K562 (cell line): ENCODE results near the gene SEC11A. TPM values are rescaled to one million over a fixed set of nuclear protein-coding genes. Genes with fewer than 3 reads are reported as not detected.

Source experiments
- BRF1 ChIP-seq: IDR thresholded peaks from 3 replicates; pipeline ENCODE4 v1.6.1; 2011; ENCODE audit warnings: borderline replicate concordance, mild to moderate bottlenecking; ENCODE audit not compliant: insufficient read length; ENCODE audit errors: extremely low read depth
- CBFA2T2 ChIP-seq: fragments of 450-650 bp; conservative IDR thresholded peaks from 2 replicates; pipeline ENCODE4 v1.6.1; 2017; ENCODE audit warnings: mild to moderate bottlenecking
- CEBPG ChIP-seq, 3 experiments: fragments of 200-800 bp in 1 of 3; sonication (Bioruptor generic) in 1 of 3; sonication (generic) in 1 of 3; formaldehyde crosslinking in 1 of 3; IDR thresholded peaks in 2 of 3; conservative IDR thresholded peaks in 1 of 3; 2 replicates each; pipeline versions ENCODE4 v1.6.1 to v1.8.0; 2016 to 2022; ENCODE audit warnings: missing compliant biosample characterization in 2 of 3, missing genetic modification characterization in 2 of 3, mild to moderate bottlenecking in 1 of 3, missing genetic modification reagents in 1 of 3
- GABPA ChIP-seq: fragments of 200-800 bp; sonication (Bioruptor generic); conservative IDR thresholded peaks from 2 replicates; pipeline ENCODE4 v1.6.1; 2016; ENCODE audit warnings: low read depth, missing genetic modification characterization, missing compliant biosample characterization
- HDAC3 ChIP-seq: fragments of 450-650 bp; IDR thresholded peaks from 2 replicates; pipeline ENCODE4 v1.6.1; 2018; ENCODE audit warnings: borderline replicate concordance, mild to moderate bottlenecking, moderate library complexity; ENCODE audit not compliant: partially characterized antibody
- MEIS2 ChIP-seq: fragments of 450-650 bp; IDR thresholded peaks from 2 replicates; pipeline ENCODE4 v1.6.1; 2014; ENCODE audit warnings: mild to moderate bottlenecking; ENCODE audit not compliant: partially characterized antibody
- MGA ChIP-seq: fragments of 450-650 bp; IDR thresholded peaks from 2 replicates; pipeline ENCODE4 v1.6.1; 2016; ENCODE audit warnings: mild to moderate bottlenecking, moderate library complexity
- SETDB1 ChIP-seq: IDR thresholded peaks from one replicate; pipeline ENCODE4 v1.6.1; 2012; ENCODE audit warnings: low read length, control low read depth, inconsistent platforms
- SMAD1 ChIP-seq: fragments of 150-350 bp; IDR thresholded peaks from 2 replicates; pipeline ENCODE4 v1.6.1; 2014; ENCODE audit warnings: low read length, low read depth; ENCODE audit not compliant: partially characterized antibody
- ZKSCAN8 ChIP-seq: fragments of 200-800 bp; sonication (Bioruptor generic); IDR thresholded peaks from 2 replicates; pipeline ENCODE4 v1.6.1; 2016; ENCODE audit warnings: missing genetic modification characterization, missing compliant biosample characterization
- ZNF347 ChIP-seq: fragments of 450-650 bp; formaldehyde crosslinking; IDR thresholded peaks from 2 replicates; pipeline ENCODE4 v1.4.0; 2020; ENCODE audit warnings: low read depth, mild to moderate bottlenecking, moderate library complexity
- ZNF639 ChIP-seq, 2 experiments: fragments of 200-800 bp in 1 of 2; sonication (Bioruptor generic) in 1 of 2; sonication (generic) in 1 of 2; formaldehyde crosslinking in 1 of 2; IDR thresholded peaks in 1 of 2; conservative IDR thresholded peaks in 1 of 2; 2 replicates each; pipeline versions ENCODE4 v1.5.0 to v1.6.1; 2016 to 2020; ENCODE audit warnings: missing compliant biosample characterization in 1 of 2, missing genetic modification characterization in 1 of 2, missing genetic modification reagents in 1 of 2
- ZNF696 ChIP-seq: fragments of 250-450 bp; sonication (Bioruptor Pico); conservative IDR thresholded peaks from 2 replicates; pipeline ENCODE4 v1.4.0; 2020; ENCODE audit warnings: mild to moderate bottlenecking, moderate library complexity
- polyA plus RNA-seq, 8 experiments: library from polyadenylated mRNA; depleted of rRNA in 4 of 8; stranded (reverse) in 5 of 8; unstranded in 3 of 8; fragments of >200 nt; fragmentation: Nextera tagmentation in 2 of 8; fragmentation: Illumina TruSeq in 1 of 8; extraction: Ambion mirVana in 2 of 8; extraction: Trizol in 1 of 8; gene quantifications; 2 replicates each; pipeline versions ENCODE4 v1.2.1 to v1.2.3, GENCODE V29; 2011 to 2014; ENCODE audit warnings: inconsistent platforms in 1 of 8, missing spikeins in 1 of 8
- total RNA-seq, 7 experiments: library from RNA; depleted of rRNA in 6 of 7; stranded (reverse); fragments of >200 nt in 6 of 7; fragmentation: Illumina TruSeq in 2 of 7; extraction: Trizol in 2 of 7; gene quantifications; 2 replicates each; pipeline versions ENCODE4 v1.2.1 to v1.2.3, GENCODE V29; 2011 to 2021; ENCODE audit warnings: low replicate concordance in 1 of 7

SEC11A gene
- total and polyA plus RNA-seq, 9 of the 15 experiments (the other 6 are each of a cell fraction or from before 2014, with no cell fraction given) = 175 to 310 (median 229) TPM

- no peak; the same call in 1 of the 2 replicates for TF ChIP-seq MGA
- TF ChIP-seq CBFA2T2 = peak; percentile 53; the same call in 1 of the 2 replicates
- TF ChIP-seq ZNF639 (CRISPR knock-in tag; conservative IDR thresholded peaks at IDR 0.05 in 1 of 2, IDR thresholded peaks at IDR 0.05 in 1 of 2) = peak in 1 of 2 experiments; percentile 38; a peak in 1 of 4 replicates
- TF ChIP-seq GABPA (tag) = peak; percentile 67
- no peak for TF ChIP-seq HDAC3
- no peak for TF ChIP-seq SETDB1
- peak; percentile 59 for TF ChIP-seq MEIS2
- TF ChIP-seq SMAD1 = no peak
- no peak for TF ChIP-seq ZNF347 (CRISPR knock-in tag)
- TF ChIP-seq ZKSCAN8 (CRISPR knock-in tag) = no peak
- no peak for TF ChIP-seq BRF1
- no peak for TF ChIP-seq ZNF696 (CRISPR knock-in tag)
- TF ChIP-seq CEBPG (CRISPR knock-in tag; IDR thresholded peaks at IDR 0.05) = peak; percentile 74; the same call in 1 of the 2 replicates
- peak; percentile 81 to 83 for TF ChIP-seq CEBPG (tag; conservative IDR thresholded peaks at IDR 0.05 in 1 of 2, IDR thresholded peaks at IDR 0.05 in 1 of 2)
Observed at GRCh38 chr15:84734794-84735479, 19.0 kb upstream of the SEC11A start (continued).
